GM21723 (cell line): ENCODE data around the gene FRRS1.

Experiments used
- ATAC-seq: cut with Tn5 transposase; IDR thresholded peaks from one replicate; pipeline ENCODE4 v1.9.1; 2021; ENCODE audit warnings: mild to moderate bottlenecking, moderate library complexity; ENCODE audit not compliant: unreplicated experiment

The FRRS1 gene

DNA sequence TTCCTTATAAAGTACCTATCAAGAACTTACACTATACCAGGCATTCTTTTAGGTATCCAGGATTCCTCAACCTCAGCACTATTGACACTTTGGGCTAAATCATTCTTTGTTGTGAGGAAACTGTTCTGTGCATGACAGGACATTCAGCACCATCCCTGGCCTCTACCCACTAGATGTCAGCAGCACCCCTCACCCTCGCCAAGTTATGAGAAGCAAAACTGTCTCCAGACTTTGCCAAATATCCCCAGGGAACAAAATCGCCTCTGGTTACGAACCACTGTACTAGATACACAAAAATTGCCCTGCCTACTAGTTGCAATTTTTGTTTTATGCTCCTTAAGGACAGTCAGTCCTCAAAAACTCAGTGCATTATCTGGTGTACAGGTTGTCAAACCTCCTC, 84.9 kb downstream of the FRRS1 start:
- ATAC-seq, result no peak

DNA sequence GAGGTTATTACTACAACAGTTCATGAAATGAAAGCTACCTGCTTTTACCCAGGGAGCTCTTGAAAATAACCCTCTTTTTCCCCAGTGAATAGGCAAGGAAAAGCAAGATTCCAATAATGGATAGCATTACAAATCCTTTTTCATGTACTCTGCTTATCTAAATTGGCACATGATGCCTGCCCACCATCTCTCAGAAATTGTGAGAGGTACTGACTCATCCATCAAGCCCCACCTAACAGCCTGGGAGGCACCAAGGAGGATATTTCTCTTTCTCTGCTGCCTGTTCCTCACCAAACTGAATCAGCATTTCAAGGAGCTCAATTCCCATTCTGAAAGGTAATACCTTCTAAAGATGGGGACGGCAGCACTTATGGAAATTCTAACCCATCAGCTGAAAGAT, 86.2 kb downstream of the FRRS1 start:
- no peak for ATAC-seq

GRCh38 chr1:99677416-99677815, 89.0 kb downstream of the FRRS1 start:
- ATAC-seq, result no peak

DNA sequence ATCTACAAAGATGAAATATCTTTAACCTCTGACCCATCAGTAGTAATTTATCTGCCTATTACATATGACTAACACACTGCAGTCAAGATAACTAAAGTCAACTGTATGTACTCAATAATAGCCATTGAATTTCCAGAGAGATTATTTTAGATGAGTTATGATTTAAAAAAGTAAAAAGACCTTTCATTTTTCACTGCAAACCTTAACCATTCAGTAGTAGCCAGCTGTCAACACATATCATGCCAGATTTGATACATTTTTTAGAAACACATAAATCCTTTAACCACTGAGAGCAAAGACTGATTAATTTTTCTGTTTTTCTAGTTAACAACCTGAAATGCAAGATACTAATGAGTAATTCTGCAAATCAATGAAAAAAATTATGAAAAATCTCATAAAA, 89.6 kb downstream of the FRRS1 start:
- ATAC-seq, result no peak

GRCh38 chr1:99675994-99676393, 90.4 kb downstream of the FRRS1 start:
- no peak for ATAC-seq

DNA sequence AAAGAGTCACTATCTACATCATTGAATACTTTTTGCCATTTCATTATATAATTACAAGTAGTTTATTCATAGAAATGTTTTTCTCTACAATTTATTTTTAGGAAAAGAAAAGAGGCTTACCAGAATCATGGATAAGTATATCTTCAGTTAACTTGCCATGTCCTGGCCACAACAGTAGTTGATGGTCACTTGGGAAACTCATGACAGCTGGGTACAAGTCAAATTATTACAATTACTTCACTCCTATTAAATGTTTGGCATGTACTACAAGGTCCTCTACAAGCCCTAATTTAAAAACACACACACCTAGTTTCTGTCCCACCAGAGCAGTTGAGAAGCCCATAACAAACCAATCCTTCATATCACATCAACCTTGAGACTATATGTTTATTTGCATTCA, 91.1 kb downstream of the FRRS1 start:
- no peak for ATAC-seq

DNA sequence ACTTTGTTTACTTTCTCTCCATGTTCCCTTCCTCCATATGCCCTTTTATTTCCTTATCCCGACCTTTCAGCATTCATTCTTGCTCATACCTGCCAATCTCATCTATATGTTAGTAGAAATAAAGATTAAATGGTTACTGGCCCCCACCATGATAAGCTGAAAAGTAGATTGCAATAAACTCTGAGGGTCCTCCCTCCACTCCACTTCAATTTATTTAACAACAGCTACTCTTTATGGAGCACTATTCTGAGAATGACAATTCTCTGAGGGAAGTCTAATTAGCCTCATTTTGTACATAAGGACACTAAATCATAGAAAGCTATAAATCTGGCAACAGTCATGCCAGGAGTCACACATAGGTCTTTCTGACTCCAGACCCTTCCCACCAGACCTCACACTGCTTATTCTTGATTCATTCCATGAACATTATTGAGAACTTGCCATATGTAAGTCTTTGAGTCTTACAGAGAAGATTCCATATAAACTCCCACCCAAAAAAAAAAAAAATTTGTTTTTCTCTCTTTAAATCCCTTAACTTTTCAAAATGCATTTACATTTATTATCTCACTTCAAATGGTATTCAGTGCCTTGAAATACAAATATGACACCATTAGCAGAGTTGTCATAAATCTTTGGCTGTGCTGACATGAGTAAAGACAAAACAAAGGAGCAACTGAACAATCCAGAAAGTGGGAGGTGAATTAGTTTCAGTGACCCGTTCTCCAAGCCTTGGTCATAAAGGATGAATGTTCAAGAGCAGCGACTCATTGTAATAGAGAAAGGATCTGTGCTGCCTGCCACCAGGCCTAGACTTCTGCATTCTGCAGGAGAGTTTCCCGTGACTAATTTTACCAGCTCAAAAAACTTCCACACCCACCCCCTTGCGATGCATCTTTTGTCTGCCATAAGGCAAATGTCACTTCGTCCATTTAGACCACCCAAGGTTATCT, 92.0 kb downstream of the FRRS1 start:
- no peak for ATAC-seq

DNA sequence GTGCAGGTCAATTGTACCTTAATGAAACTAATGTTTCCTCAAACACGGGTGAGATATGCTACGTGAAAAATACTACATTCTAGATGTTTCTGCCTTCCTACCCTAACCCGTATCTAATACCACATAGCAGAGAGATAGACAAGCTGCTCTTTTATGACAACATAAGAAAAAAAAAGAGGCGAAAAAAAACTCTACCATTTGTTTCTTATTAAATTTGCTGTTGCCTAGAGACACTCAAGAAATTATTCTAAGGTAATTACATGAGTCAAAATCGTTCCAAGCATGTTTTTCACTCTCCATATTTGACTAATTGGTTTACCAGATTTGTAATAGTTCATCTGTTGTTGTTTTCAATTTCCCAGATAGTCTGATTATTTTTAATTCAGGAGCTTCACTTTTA, 93.1 kb downstream of the FRRS1 start:
- ATAC-seq, result no peak

DNA sequence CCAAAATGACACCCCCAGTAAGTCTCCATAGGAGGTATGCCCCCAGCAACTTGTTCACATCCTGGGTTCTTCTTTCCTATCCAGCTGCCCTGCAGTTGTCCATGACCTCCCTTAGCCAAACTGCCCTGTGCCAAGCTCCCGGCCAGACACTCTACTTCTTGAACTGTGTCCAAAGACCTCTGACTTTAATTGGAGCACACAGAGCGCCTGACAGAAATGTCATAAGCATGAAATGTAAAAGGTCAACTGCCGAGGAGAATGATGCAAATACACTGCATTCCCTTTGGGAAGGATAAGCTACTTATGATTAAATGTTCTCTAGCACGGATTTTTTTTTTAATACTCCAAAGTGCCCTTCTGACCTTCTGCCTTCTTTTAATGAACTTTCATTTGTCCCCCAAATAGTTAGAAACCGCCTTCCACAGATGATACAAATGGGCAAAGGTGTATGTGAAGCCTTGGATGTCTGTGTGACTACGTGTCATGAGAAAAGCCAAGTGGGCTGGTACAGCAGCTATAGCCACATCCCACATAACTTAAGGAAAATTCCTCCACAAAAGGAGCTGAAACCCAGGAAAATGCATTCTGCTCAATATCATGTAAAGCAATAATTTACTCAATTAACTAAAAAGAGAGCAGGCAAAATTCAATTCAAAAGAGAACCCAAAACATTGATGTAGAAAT, 93.8 kb downstream of the FRRS1 start:
- ATAC-seq, result no peak

- no peak for ATAC-seq
Measured at GRCh38 chr1:99672038-99672437, 94.4 kb downstream of the FRRS1 start.

DNA sequence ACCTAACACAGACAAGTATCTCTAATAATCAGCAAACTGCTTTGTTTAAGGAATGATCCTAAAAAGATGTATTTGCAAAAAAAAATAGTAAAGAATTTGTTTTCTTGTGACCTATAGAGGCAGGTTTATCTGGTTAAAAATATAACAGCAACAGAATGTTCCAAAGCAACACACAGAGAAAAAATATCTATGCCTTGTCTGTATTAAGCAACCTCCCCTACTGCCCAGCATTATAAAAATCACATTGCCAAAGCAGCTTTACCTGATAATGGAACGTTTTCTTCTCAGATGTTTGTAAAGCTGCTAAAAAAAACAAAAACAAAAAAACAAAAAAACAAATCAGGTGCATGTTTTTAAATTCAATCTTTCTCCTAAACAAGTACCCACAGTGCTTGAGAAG, 95.9 kb downstream of the FRRS1 start:
- no peak for ATAC-seq

DNA sequence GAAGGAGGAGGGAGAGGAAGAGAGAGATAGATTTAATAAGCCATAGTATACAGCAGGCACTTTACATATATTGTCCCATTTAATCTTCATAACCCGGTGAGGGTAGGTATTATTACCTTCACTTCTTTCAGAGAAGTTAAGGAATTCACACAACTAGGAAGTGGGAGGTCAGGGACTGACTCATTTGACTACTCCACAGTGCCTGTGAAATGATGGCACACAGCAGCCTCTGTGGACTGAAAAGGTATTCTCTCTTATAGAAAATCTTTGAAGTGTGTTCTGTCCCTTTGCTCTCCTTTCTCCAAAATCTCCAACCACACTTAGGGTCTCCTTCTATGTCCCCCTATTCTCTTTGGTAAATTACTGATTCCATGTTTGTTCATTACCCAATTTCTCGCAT, 96.6 kb downstream of the FRRS1 start:
- no peak for ATAC-seq

GRCh38 chr1:99669376-99669775, 97.1 kb downstream of the FRRS1 start:
- ATAC-seq, result no peak

GRCh38 chr1:99665212-99665611, 101.2 kb downstream of the FRRS1 start:
- no peak for ATAC-seq

DNA sequence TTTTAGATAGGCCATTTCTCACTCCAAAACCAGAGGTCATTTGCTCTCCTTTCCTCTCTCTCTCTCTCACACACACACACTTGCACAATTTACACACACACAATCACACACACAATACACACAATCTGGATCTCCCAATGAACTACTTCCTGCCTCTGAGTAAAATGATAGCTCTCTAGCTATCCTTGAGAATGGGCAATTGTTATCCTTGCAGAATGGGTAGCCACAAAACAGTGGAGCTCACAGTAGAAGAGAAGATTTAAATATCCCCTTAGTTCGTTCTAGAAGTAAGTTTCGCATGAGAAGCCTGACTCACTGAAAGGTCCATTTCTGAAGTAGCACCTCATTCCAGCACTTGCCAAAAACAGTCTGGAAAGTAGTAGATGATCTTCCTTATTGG, 102.9 kb downstream of the FRRS1 start:
- no peak for ATAC-seq

DNA sequence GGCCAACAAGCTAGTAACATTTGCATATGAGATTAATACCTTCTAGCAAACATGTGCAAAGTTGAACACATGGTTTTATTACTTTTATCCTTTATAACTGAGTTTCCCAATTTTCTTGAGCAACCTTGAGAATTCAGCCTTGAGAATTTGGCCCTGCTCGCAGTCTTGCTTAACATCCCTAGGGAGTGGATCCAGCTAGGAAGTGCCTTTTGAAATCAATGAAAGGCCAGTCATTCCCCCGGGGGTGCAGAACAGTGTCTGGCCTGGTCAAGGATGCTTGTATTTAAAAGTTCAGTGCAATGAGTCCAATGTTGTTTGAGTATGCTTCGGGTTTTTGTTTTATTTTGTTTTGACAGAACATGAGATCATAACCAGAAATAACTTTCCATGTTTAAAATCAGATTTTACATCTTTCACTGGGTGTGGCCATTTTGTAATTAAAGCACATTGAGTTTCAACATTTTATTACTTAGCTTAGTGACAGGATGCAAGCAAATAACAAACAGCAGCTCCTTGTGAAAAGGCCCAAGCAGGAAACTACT, 103.8 kb downstream of the FRRS1 start:
- ATAC-seq, result no peak

GRCh38 chr1:99661780-99662179, 104.7 kb downstream of the FRRS1 start:
- no peak for ATAC-seq

DNA sequence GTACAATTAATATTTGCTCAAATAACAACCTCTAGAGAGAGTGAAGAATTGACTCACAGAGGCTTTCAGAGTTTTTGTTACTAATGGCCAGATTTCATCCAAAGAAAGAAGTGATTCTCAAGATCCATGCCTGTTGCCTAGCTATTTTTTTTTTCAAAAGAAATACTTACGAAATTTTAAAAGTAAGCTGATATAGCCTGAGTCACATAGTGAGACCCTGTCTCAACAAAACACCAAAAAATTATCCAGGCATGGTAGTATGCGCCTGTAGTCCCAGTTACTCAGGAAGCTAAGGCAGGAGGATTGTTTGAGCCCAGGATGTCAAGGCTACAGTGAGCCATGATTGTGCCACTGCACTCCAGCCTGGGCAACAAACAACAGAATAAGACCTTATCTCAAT, 105.9 kb downstream of the FRRS1 start:
- no peak for ATAC-seq

DNA sequence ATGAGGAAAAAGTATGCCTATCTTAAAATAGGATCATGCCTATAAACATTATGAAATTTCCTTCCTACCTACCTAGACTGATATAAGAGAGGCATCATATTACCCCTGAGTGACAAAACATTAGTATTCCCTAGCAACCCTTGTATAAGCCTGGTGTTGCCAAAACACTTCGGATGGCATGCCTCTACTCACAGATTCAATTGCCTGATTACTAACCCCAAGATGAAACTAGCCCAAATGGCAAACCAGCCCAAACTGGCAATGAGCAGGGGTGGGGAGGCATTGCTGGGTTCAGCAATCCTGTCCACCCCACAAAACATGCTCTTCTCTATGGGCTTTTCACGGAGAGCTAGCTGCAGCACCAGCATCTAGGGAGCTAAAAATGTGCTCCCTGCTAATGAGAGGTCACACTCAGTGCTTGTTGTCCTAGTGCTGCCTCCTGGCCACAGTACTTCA, 106.7 kb downstream of the FRRS1 start:
- ATAC-seq, result no peak
